Measurements from ENCODE around the gene ST6GALNAC6. TPM values are rescaled to one million over a fixed set of nuclear protein-coding genes. Genes with fewer than 3 reads are reported as not detected.
A peak's percentile ranks its signal among the peaks of the same experiment; 100 is the strongest.

Gene ST6GALNAC6
- total RNA-seq, 1 experiment from 2014 or later: 16.5 TPM

DNA sequence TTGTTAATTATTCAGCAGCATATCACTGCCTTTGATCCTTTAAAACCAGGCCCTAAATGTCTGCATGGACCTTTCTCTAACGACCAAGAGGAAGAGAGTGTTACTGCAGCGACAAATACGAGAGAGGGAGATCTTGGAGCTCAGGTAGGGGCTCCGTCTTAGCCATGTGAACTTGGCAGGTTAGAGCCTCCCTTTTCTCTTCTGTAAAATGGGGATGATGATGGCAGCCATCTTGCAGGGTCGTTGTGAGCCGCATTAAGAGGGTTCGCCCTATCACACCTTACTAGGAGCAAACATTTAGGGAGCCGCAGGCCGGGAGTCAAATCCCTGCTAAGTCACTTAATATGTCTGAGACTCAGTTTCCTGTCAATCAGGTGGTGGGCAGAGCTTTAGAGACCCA, 46.6 kb downstream of the ST6GALNAC6 start:
- Mint-ChIP-seq H3K27ac (ENCODE audit: low read depth, unreplicated experiment) (no peak overlapping the region), H3K9me3 (ENCODE audit: unreplicated experiment) (peaks cover 9% of the 10 kb centered on the region), H3K27me3 (ENCODE audit: insufficient read depth, unreplicated experiment) (no peaks in the 10 kb centered on the region), H3K4me1 (ENCODE audit: insufficient read depth, unreplicated experiment) (no peaks in the 10 kb centered on the region), H3K4me3 (ENCODE audit: unreplicated experiment) (peak overlapping the region; percentile 79), H3K36me3 (ENCODE audit: insufficient read depth, unreplicated experiment) (peaks cover 4% of the 10 kb centered on the region)
- TF ChIP-seq, protein P1, sequence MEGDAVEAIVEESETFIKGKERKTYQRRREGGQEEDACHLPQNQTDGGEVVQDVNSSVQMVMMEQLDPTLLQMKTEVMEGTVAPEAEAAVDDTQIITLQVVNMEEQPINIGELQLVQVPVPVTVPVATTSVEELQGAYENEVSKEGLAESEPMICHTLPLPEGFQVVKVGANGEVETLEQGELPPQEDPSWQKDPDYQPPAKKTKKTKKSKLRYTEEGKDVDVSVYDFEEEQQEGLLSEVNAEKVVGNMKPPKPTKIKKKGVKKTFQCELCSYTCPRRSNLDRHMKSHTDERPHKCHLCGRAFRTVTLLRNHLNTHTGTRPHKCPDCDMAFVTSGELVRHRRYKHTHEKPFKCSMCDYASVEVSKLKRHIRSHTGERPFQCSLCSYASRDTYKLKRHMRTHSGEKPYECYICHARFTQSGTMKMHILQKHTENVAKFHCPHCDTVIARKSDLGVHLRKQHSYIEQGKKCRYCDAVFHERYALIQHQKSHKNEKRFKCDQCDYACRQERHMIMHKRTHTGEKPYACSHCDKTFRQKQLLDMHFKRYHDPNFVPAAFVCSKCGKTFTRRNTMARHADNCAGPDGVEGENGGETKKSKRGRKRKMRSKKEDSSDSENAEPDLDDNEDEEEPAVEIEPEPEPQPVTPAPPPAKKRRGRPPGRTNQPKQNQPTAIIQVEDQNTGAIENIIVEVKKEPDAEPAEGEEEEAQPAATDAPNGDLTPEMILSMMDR (IDR thresholded peaks at IDR 0.05; ENCODE audit: unreplicated experiment): no peak
- ChIA-PET POLR2A (interaction anchor here (0.6 to 1.4 kb wide), 6 partner anchors 9 to 289 kb away, joined by 3 to 6 read pairs (median 3); no protein-coding TSS in a partner anchor), CTCF (interaction anchor here (0.6 to 1.9 kb wide), 5 partner anchors 8 to 40 kb away, joined by 3 to 8 read pairs (median 5); no protein-coding TSS in a partner anchor)
- intact Hi-C loops (cut with micrococcal nuclease): no loop called here
- no peak for DNase-seq (ENCODE audit: unreplicated experiment)
- BruUV-seq (replicated peaks): no TSS peak

DNA sequence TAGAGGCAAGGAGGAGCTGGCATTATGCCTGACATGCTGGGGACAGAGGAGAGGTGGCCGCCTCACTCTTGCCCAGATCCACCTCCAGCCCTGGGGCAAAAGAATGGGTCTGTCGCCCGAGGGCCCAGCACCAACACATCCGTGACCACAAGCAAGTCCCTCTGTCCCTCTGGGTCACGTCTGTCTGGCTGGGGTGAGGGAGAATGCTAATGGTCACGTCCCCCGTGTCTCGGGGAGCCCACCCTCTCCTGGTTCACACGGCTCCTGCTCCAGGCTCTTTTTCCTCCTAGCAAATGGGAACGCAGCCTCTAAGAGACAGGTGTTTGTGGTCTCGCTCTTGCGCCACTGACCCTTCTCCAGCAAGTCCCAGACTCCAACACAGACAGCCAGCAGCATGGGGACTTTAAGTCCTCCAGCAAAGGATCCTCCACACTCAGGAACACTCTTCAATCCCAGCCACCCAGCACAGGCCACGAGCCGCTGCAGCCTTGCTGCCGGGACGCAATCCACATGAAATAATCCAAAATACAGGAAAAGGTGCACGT, 49.0 kb downstream of the ST6GALNAC6 start:
- ChIA-PET POLR2A (no interaction called here), CTCF (no interaction called here)
- H3K27ac Mint-ChIP-seq (ENCODE audit: low read depth, unreplicated experiment): no peak overlapping the region
- H3K4me1 Mint-ChIP-seq (ENCODE audit: insufficient read depth, unreplicated experiment): no peaks in the 10 kb centered on the region
- intact Hi-C loops (cut with micrococcal nuclease): no loop called here
- H3K36me3 Mint-ChIP-seq (ENCODE audit: insufficient read depth, unreplicated experiment): peaks cover 4% of the 10 kb centered on the region
- TF ChIP-seq, protein P1 (IDR thresholded peaks at IDR 0.05; ENCODE audit: unreplicated experiment): no peak
- BruUV-seq (replicated peaks): no TSS peak
- DNase-seq (ENCODE audit: unreplicated experiment): no peak
- H3K27me3 Mint-ChIP-seq (ENCODE audit: insufficient read depth, unreplicated experiment): no peaks in the 10 kb centered on the region
- peaks cover 9% of the 10 kb centered on the region for H3K9me3 Mint-ChIP-seq (ENCODE audit: unreplicated experiment)
- H3K4me3 Mint-ChIP-seq (ENCODE audit: unreplicated experiment): no peak overlapping the region

DNA sequence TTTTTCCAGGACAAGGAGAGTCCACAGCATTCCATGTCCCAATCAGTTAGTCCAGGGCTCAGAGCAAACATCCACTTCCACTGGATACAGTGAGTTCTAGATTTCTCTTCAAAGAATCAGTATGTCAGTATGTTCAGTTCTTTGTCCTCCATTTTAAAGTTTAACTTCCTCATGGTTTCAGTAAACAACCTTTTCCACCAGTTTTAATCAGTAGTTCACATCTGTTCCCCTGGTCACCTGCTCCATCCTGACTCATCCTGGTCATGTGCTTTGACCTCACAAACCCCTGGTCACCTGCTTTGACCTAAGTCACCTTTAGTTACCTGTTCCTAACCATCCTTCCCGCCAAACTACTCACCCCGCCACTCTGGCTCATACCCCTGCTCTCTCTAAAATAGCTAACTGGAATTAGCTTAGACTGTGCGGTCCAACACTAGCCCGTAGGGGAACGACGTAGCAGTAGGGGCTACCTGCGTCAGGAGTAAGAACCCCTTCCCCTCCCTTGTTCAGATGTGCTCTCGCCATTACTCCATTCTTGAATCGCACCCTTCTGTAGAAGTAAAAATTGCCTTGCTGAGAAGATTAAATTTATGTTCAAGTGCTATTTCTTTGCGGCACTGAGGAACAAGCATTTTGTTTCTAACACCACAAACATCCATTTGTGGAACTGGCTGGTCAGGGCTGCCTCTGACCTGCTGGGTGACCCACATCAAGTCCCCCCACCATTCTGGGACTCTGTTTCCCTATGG, 50.5 kb downstream of the ST6GALNAC6 start:
- Mint-ChIP-seq H3K36me3 (ENCODE audit: insufficient read depth, unreplicated experiment) (peaks cover 4% of the 10 kb centered on the region), H3K4me1 (ENCODE audit: insufficient read depth, unreplicated experiment) (no peaks in the 10 kb centered on the region), H3K27me3 (ENCODE audit: insufficient read depth, unreplicated experiment) (no peaks in the 10 kb centered on the region), H3K27ac (ENCODE audit: low read depth, unreplicated experiment) (no peak overlapping the region), H3K9me3 (ENCODE audit: unreplicated experiment) (peaks cover 9% of the 10 kb centered on the region), H3K4me3 (ENCODE audit: unreplicated experiment) (no peak overlapping the region)
- TF ChIP-seq, protein P1 (IDR thresholded peaks at IDR 0.05; ENCODE audit: unreplicated experiment): no peak
- intact Hi-C loops (cut with micrococcal nuclease): no loop called here
- CTCF ChIA-PET: no interaction called here
- no peak for DNase-seq (ENCODE audit: unreplicated experiment)
- POLR2A ChIA-PET: no interaction called here
- BruUV-seq (replicated peaks): no TSS peak

DNA sequence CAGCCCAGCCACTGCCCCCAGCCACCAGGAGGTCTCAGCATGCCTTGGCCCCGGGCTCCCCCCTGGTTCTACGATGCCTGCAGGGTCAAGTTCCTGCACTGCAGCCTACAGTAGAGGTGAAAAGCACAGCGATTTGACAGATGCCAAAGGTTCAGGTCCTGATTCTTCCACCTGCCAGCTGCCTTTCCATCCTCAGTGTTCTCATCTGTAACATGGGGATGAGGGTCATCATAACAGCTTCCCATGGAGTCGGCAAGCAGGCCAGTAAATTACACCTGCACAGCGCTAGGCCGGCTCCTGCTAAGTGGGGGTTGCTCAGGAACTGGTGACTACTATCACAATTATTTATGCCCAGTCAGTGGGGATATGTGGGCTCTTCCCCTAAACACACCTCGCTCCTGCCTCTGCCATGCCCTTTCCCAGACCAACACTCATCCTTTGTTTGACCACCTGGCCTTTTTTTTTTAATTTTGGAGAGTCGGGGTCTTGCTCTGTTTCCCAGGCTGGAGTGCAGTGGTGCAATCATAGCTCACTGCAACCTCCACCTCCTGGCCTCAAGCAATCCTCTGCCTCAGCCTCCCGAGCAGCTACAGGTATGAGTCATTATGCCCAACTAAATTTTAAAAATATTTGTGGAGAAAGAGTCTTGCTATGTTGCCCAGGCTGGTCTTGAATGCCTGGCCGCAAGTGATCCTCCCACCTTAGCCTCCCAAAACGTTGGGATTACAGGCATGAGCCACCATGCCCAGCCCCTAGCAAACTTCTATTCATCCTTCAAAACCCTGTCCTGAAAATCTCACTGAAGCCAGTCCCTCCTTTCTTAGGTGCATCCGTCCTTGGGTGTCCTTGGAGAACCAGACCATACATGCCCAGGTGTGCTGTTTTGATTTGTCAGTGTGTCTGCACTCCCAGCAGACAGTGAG, 51.3 kb downstream of the ST6GALNAC6 start:
- intact Hi-C loops (cut with micrococcal nuclease): no loop called here
- Mint-ChIP-seq H3K36me3 (ENCODE audit: insufficient read depth, unreplicated experiment) (peaks cover 4% of the 10 kb centered on the region), H3K27ac (ENCODE audit: low read depth, unreplicated experiment) (no peak overlapping the region), H3K4me1 (ENCODE audit: insufficient read depth, unreplicated experiment) (no peaks in the 10 kb centered on the region), H3K9me3 (ENCODE audit: unreplicated experiment) (peaks cover 9% of the 10 kb centered on the region), H3K4me3 (ENCODE audit: unreplicated experiment) (no peak overlapping the region), H3K27me3 (ENCODE audit: insufficient read depth, unreplicated experiment) (no peaks in the 10 kb centered on the region)
- TF ChIP-seq, protein P1 (IDR thresholded peaks at IDR 0.05; ENCODE audit: unreplicated experiment): no peak
- BruUV-seq (replicated peaks): no TSS peak
- no peak for DNase-seq (ENCODE audit: unreplicated experiment)
- POLR2A ChIA-PET: interaction anchor here (1.0 kb wide), 1 partner anchor 9 kb away, joined by 3 read pairs; no protein-coding TSS in a partner anchor
- CTCF ChIA-PET: no interaction called here

Measured in MCF 10A (cell line).